ENCODE data around the gene GAD2.

Gene GAD2

GRCh38 chr10:26303366-26303765 is 86.8 kb downstream of the GAD2 start (continued):
- no peak for TF ChIP-seq ZSCAN4 (tag by site-specific recombination; IDR thresholded peaks at IDR 0.05)
- TF ChIP-seq MEIS1 (CRISPR knock-in tag; IDR thresholded peaks at IDR 0.05; ENCODE audit: borderline replicate concordance) = no peak
- TF ChIP-seq ZFHX2 (tag by site-specific recombination; conservative IDR thresholded peaks at IDR 0.05) = no peak
- TF ChIP-seq KLF16 (tag by site-specific recombination; IDR thresholded peaks at IDR 0.05) = no peak
- no peak for TF ChIP-seq ZBTB10 (tag by site-specific recombination; IDR thresholded peaks at IDR 0.05)
- no peak for TF ChIP-seq ZNF2 (tag by site-specific recombination; IDR thresholded peaks at IDR 0.05)
- TF ChIP-seq ZNF148 (tag by site-specific recombination; IDR thresholded peaks at IDR 0.05; ENCODE audit: borderline replicate concordance) = no peak
- no peak for TF ChIP-seq ELK4 (IDR thresholded peaks at IDR 0.05; ENCODE audit: borderline replicate concordance, low read depth, low read length)

GRCh38 chr10:26310361-26310760 is 93.8 kb downstream of the GAD2 start:
- TF ChIP-seq ZNF596 (tag by site-specific recombination; IDR thresholded peaks at IDR 0.05) (no peak), KLF7 (tag by site-specific recombination; IDR thresholded peaks at IDR 0.05; ENCODE audit: borderline replicate concordance) (no peak), ZNF558 (tag by site-specific recombination; IDR thresholded peaks at IDR 0.05) (no peak), MZF1 (tag by site-specific recombination; IDR thresholded peaks at IDR 0.05; ENCODE audit: borderline replicate concordance) (no peak), EGR2 (tag by site-specific recombination; IDR thresholded peaks at IDR 0.05; ENCODE audit: low read depth) (no peak), ZNF664 (tag by site-specific recombination; IDR thresholded peaks at IDR 0.05) (no peak), ZBTB17 (tag by site-specific recombination; IDR thresholded peaks at IDR 0.05) (no peak), ZNF621 (tag by site-specific recombination; IDR thresholded peaks at IDR 0.05) (no peak), ZNF350 (tag by site-specific recombination; IDR thresholded peaks at IDR 0.05) (no peak), ZNF561 (tag by site-specific recombination; IDR thresholded peaks at IDR 0.05; ENCODE audit: borderline replicate concordance) (no peak), ZSCAN5A (tag by site-specific recombination; IDR thresholded peaks at IDR 0.05) (no peak)
- no peak overlapping the region for H3K27ac ChIP-seq (ENCODE audit: extremely low read depth, low read depth, low read length)

More at GRCh38 chr10:26310361-26310760, 93.8 kb downstream of the GAD2 start:
- Histone ChIP-seq H3K36me3 (ENCODE audit: control insufficient read depth in 2 of 2, insufficient read depth in 1 of 2, low read length in 2 of 2) (no peaks in the 10 kb centered on the region), H3K4me1 (ENCODE audit: control insufficient read depth, insufficient read depth, low read length) (no peaks in the 10 kb centered on the region), H3K4me3 (ENCODE audit: low read depth, low read length) (no peak overlapping the region), H3K9me3 (ENCODE audit: control insufficient read depth, insufficient read depth, low read depth, low read length) (no peaks in the 10 kb centered on the region)
- ChIA-PET CTCF (interaction anchor here (0.6 kb wide), 1 partner anchor 283 kb away, joined by 4 read pairs; no protein-coding TSS in a partner anchor), POLR2A (no interaction called here)

Measured in HEK293 (cell line).